HG03025 (cell line): ENCODE data around the gene NADSYN1.
"Not testable (repeated sequence)": the region's sequence is repeated elsewhere in the genome, so short reads cannot be mapped to it uniquely, and the experiment has no call there.

Experiments
- ATAC-seq: cut with Tn5 transposase; IDR thresholded peaks from one replicate; pipeline ENCODE4 v1.9.1; 2021; ENCODE audit warnings: mild to moderate bottlenecking, moderate library complexity; ENCODE audit not compliant: unreplicated experiment, low FRiP score

Gene NADSYN1

DNA sequence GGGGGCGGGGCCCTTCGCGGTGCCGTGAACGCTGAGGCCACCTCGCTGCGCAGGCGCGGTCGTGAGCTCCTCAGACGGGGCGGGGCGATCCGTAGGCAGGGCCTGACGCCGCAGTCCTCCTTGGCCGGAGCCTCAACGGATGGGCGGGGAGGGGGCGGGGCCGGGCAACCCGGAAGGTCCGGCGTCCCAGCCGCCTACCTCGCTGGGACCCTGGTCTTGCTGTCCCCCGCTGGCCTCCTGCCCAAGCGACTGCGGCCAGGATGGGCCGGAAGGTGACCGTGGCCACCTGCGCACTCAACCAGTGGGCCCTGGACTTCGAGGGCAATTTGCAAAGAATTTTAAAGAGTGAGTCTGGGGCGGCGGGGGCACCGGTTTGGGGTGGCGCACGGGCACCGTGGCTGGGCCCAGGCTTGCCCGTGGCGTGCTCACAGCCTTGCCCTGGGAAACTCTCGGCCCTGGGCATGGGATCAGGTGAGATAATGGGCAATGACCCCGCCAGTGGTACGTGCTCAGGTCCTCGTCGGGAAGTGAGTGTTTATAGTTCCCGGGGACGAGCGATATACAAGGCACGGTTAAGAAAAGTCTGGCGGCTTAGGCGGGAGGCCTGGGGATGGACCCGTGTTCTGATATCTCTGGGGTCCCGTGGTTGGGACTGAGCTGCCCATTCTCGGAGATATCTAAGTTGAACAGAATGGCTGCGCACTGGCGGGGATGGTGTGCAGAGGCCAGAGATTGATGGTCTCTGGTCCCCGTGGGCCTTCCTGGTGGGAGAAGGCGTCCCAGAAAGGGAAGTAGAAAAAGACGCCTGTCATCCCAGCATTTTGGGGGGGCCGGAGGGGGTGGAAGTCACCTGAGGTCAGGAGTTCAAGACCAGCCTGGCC lies at the start of gene NADSYN1:
Gene NADSYN1 (plus strand): TSS at position 167 of the 881 bp plus-strand sequence. CDS start 94 bp downstream, at position 261.
- peak; percentile 41 for ATAC-seq

- no peak for ATAC-seq
These were observed 48.8 kb upstream of the NADSYN1 start for GRCh38 chr11:71404209-71404608.

- ATAC-seq = no peak
These were observed 46.3 kb upstream of the NADSYN1 start for GRCh38 chr11:71406681-71407080.

DNA sequence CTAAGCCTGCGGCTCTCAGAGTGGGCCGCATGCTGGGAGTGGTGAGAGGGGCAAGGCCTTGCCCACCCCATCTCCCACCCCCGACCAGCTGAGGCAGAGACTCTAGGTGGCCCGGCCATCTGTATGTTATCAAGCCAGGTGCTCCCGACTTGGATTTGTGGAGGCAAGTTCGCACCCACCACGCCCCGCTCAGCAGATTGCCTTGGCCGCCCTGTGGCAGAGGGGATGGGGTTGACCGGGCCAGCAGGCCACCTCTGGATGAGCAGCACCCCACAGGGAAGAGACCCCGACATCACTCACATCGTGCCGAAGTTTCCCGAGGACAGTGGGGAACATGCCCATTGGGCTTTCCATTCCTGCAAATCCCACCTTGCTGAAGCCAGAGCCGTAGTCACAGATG lies 45.6 kb upstream of the NADSYN1 start:
- no peak for ATAC-seq

GRCh38 chr11:71408826-71409225 lies 44.2 kb upstream of the NADSYN1 start:
- no peak for ATAC-seq

GRCh38 chr11:71410363-71410966 lies 42.5 kb upstream of the NADSYN1 start:
- no peak for ATAC-seq

- ATAC-seq = no peak
These were observed 38.4 kb upstream of the NADSYN1 start for GRCh38 chr11:71414645-71415044.

- peak; percentile 90 for ATAC-seq
These were observed 34.4 kb upstream of the NADSYN1 start for GRCh38 chr11:71418643-71419042.

GRCh38 chr11:71420455-71421241 lies 32.4 kb upstream of the NADSYN1 start:
- no peak for ATAC-seq

DNA sequence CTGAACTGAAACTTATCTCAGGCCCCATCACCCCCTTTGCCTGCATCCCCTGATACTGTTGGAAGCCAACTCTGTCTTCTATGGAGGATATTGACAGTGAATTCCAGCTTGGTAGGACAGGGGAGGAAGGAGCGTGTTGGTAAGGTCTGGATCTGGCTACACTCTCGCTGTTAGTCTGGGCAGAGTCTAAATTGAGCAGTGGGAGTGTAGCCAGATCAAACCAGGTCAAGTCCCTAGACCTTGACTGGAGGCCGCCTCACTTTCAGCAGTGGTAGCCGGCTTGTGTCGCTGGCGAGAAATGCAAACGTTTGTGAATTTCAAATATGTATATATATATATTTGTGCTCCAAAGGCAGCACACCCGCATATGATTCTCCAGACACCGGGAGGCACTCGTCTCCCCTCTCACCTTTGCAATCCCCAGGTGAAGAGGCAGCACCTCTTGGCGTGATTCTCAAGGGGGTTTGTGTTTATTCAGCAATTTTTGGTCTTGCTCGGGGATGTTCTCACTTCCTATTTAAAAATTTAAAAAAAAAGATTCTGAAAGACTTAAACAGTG lies 31.5 kb upstream of the NADSYN1 start:
- no peak for ATAC-seq

GRCh38 chr11:71422318-71422717 lies 30.7 kb upstream of the NADSYN1 start:
- ATAC-seq = not testable (repeated sequence)

GRCh38 chr11:71423181-71423790 lies 29.7 kb upstream of the NADSYN1 start:
- ATAC-seq = no peak

DNA sequence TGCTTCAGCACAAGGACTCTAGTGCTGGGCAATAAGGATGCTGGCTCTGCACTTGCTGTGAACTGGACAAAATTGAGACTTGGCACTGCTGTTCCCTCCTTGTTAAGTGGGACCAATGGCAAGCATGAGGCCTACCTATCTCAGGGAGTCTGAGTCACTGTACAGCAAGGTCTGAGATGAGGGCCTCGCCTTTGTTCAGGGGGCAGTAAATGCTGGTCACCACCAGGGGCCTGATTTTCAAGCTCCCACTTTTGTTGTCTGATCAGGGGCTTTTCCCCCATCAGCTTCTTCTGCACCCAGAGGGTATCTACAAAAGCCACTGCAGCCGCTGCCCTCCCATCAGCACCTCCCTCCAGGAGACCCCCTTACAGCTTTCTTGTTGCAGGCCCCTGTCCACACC lies 27.6 kb upstream of the NADSYN1 start:
- ATAC-seq = no peak

- no peak for ATAC-seq
These were observed 27.1 kb upstream of the NADSYN1 start for GRCh38 chr11:71425860-71426259.

- ATAC-seq = no peak
These were observed 26.6 kb upstream of the NADSYN1 start for GRCh38 chr11:71426413-71426812.

DNA sequence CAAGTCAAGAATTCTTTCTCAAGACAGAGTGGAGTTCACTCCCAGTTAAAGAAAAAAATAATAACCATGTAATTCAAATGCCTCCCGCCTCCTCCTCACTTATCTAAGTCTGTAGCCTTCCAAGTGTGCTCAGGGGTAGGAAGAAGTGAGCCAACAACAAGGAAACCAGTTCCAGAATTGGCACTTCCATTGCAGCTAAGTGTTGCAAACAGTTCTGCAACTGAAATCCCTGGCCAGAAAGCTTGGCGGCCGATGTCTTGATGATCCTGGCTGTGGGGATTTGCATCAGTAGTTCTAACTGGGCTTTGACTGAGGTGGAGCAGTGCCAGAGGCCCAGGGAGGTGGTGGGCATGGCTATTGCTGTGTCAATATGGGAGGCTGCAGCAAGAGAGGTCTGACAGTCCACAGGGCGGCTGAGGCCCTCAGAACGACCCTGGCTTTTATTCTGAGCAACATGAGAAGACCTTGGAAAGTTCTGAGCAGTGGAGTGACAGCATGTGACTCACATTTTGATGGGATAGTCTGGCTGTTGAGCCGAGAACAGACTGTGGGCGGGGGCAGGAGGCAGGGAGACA lies 24.1 kb upstream of the NADSYN1 start:
- ATAC-seq = no peak

DNA sequence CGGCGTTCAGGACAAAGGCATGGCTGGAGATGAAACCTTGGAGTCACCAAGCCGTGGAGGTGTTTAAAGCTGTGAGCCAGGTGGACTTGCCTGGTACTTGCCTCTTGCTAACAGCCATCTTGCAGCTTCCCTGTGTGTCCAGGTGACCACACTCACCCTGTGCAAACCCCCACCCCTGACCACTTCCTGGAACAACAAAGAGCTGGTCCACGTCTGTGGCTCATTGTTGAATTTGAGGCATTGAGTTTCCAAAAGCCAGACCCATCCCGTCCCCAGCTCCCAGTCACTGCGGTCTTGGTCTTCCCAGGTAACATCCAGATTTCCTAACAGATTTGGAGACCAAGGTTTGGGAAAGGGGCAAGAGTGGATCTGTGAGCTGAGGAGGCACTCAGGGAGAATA lies 23.3 kb upstream of the NADSYN1 start:
- no peak for ATAC-seq

- ATAC-seq = no peak
These were observed 22.8 kb upstream of the NADSYN1 start for GRCh38 chr11:71430166-71430565.

DNA sequence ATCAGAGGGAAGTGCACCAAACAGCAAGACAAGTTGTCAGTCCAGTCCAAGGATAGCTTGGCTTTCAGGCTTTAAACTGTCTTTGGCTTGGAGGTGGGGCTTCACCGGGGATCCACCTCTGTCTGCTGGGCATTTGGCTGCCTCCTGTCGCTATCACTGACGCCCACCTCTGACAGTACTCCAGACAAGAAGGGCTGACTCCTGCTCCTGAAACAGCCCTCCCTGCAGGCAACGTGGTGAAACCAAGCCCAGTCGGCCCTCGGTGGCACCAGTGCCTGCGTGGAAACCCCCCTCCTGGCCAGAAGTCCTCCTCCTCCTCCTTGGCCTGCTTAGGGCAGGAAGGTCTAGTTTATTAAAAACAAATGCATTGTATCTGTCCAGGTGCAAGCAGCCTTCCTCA lies 21.7 kb upstream of the NADSYN1 start:
- no peak for ATAC-seq
